ENCODE results near the gene AOX1.
A peak's percentile ranks its signal among the peaks of the same experiment; 100 is the strongest.
"Not testable (repeated sequence)": the region's sequence is repeated elsewhere in the genome, so short reads cannot be mapped to it uniquely, and the experiment has no call there.

Gene AOX1

DNA sequence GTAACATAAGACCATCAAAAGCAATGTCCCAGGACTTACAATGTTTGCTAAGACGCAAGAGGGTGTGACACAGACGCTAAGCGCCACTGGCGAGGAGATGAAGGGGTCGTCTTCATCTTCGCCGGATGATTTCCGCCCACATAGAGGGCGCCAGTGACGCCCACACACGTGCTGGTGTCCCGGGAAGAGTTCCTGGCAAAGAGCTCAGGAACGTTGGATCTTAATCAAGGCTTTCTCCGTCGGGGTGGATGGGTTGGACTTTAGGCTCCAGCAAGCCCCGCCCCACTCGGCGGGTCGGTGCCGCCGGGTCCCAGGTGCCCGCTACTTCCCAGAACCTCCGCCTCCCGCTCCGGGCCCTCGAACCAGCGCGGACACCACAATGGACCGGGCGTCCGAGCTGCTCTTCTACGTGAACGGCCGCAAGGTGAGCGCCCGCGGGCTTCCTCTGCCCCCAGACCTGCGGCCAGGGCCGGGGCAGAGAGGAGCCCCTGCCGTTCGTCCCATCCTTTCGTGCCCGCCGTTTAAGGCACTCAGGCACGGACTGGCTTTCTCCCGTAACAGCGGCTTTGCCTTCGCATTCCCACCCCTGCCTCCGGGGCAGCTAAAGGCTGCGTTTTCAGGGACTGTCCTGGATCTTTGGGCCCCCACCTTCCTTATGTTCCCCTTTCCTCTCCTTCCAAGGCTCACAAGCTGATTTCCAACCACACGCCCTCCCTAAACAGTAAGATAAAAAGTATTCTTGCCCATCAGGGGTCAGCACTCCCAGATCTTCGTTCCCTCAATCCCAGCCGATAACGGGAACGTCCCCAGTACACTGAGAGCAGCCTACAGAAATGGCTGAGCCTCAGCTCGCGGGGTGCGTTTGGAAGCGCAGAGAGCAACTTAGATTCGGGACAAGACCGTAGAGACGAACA lies at the start of gene AOX1:
Gene AOX1 (plus strand): TSS at position 285 of the 914 bp plus-strand sequence. CDS start 95 bp downstream, at position 380.
- peak; percentile 36 for DNase-seq

DNA sequence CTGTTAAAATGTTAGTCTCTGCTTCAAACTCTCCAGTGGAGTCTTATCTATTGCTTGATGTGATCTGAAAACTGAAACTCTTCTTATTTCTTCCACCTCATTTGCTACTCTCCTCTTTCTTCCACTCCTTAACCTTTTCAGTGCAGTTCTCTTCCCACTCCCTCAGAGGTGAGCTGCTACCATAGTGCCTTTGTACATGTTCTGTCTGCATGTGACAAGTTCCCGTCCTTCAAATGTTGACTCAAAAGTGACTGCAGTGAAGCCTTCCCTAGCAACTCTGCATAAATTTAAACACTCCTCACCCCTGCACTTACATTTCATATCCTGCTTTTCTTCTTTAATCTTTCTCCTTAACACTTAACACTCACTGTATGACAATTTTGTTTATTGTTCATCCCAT lies 47.7 kb upstream of the AOX1 start:
- no peak for DNase-seq

DNA sequence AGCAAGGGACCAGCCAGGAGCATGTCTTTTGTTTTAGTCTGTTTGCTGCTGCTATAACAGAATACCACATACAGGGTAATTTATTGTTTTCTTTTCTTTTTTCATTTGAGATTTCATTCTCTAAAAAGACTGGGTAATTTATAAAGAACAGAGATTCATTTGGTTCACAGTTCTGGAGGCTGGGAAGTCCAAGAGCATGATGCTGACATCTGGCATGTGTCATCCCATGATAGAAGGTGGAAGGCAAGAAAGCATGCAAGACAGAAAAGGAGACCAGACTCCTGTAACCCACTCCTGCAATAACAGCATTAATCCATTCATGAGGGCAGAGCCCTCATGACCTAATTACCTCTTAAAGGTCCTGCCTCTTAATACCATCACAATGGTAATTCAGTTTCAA lies 45.0 kb upstream of the AOX1 start:
- DNase-seq = no peak

DNA sequence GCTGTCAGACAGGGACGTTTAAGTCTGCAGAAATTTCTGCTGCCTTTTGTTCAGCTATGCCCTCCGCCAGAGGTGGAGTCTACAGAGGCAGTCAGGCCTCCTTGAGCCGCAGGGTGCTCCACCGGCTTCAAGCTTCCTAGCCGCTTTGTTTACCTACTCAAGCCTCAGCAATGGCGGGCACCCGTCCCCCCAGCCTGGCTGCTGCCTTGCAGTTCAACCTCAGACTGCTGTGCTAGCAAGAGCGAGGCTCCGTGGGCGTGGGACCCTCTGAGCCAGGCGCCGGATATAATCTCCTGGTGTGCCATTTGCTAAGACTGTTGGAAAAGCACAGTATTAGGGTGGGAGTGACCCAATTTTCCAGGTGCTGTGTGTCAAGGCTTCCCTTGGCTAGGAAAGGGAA lies 19.2 kb upstream of the AOX1 start:
- DNase-seq = not testable (repeated sequence)

GRCh38 chr2:200567932-200568331 lies 17.9 kb upstream of the AOX1 start:
- no peak for DNase-seq

DNA sequence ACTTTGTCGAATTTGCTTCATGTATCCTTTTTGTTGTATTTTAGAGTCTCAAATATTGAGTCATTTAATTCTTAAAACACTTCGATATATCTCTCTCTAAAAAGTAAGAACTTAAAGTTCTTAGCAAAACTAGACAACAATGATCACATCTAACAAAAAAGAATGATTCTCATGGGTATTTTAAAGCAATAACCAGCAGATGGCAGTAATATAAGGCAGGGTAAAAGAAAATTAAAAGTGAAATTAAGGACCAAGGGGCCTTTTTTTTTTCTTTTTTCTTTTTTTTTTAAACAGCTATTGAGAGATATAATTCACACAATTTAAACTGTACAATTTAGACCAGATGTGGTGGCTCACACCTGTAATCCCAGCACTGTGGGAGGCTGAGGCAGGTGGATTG lies 9.9 kb upstream of the AOX1 start:
- no peak for DNase-seq

GRCh38 chr2:200577027-200577426 lies 8.8 kb upstream of the AOX1 start:
- DNase-seq = no peak

GRCh38 chr2:200578778-200579177 lies 7.0 kb upstream of the AOX1 start:
- DNase-seq = no peak

GRCh38 chr2:200584639-200585038 lies 1.2 kb upstream of the AOX1 start:
- DNase-seq = no peak

DNA sequence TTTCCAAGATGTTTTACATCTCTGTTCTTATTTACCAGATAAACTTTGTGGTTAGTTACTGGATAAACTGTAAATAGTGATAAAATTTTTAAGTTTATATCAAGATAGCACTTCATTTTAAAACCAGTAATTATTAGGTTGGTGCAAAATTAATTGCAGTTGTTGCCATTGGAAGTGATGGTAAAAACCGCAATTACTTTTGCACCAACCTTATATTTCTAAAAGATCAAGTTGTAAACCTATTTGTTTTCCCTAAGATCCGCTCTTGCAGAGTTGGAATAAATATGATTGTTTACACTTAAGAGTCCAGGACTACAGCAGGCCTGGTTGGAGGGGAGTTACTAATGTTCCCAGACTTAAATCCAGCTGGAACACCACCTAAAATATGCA lies 479 bp upstream of the AOX1 start:
- no peak for DNase-seq

DNA sequence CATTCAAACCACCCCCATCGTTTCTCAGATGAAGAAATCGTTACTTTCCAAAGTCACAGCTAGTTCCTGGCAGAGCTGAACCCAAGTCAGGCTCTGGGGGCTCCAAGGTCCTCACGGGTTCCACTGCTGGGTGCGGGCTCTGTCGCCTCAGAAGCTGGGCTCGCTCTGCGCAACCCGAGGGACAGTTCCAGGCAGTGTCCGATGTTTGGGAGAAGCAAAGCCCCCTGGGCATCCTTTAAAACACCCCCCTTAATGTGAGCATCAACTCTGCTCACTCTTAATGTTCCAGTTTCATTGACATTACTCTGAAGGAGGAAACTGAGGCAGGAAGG lies 796 bp downstream of the AOX1 start:
- DNase-seq = no peak

- no peak for DNase-seq
These were observed 1.3 kb downstream of the AOX1 start for GRCh38 chr2:200587007-200587616.

DNA sequence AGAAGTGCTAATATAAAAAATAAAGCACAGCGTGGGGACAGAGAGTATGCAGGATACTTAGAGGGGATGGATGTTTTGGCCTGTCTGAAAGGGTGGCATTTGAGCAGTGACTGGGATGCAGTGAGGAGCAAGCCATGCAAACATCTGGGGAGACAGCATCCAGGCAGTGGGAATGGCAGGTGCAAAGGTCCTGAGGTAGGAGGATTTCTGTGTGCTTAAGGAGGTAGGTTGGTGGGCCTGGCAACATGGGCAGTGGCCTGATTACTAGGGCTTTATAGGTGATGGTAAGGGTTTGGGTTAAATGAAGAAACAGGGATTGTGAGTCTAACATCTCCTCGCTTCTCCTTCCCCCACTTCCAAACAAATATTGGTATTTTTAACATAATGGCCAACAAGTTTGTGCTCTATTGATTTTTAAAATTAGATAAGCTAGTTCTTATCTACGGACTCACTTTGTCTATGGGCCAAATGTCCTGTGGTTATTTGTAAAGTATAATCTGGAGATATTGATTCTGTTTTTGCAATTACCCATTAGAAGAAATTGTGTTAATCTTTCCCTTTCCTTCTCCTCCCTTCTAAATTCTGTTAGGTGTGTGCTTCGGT lies 2.4 kb downstream of the AOX1 start:
- no peak for DNase-seq

DNA sequence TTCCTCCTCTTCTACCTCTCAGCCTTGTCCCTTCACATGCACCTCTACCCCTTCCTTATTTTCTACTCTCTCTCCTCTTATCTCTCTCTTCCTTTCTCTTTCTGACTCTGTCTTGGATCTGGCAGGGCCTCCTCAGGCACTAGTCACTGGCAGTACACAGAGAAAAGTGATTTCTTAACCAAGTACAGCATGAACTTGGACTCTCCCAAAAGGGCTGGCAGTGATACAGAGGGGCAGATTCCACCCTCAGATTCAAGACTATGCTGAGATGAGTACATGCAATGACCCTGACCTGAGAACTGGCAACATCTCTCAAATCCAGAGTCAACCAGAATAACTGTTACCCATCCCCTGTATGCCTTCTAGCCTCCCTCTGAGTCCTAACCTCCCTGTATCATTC lies 4.3 kb downstream of the AOX1 start:
- no peak for DNase-seq

DNA sequence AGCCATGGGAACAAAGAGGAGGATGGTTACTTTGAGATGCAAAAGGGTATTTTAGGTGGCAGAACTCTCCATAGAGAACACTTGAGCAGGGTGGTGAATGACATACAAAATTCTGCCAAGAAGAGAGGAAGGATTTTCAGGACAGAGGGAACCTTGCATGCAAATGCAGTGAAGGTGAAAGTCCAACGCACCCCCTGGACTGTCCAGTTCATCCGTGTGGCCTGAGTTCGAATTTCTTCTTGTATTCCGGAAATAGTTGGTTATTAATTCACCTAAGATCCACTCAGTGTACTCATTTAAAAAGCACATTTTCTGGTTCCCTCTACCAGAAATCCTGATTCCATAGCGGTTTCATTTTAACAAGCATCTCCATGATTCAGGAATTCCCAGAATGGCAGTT lies 5.5 kb downstream of the AOX1 start:
- no peak for DNase-seq

DNA sequence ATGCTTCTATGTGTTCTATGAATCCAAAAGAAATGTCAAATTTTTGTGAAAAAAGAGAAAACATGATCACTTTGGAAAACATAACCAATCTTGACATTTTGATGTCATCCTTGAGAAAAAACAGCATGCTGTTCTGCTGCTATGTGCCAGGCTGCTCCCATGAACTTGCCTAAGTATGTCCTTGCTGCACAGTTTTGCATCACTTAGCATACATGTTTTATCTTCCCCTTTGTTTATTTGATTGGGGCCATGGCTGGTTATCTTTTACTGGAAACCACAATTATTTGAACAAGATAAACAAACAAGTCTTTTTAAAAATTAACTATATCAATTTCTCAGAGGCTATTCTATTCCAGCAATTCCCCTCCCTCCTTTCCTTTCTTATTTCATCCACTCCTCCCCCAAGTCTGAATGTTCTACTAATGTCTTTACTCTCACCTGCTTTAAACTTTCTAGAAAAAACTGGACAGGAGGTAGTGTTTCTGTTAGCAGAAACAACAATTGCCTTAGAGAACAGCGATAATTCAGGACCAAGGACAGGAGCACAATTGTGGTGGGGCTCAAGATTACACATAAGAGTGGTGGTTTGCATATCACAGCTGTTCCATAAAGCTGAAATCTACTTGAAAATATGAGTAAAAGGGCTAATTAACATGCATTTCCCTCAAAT lies 6.7 kb downstream of the AOX1 start:
- DNase-seq = no peak

GRCh38 chr2:200593905-200594304 lies 8.1 kb downstream of the AOX1 start:
- DNase-seq = no peak

DNA sequence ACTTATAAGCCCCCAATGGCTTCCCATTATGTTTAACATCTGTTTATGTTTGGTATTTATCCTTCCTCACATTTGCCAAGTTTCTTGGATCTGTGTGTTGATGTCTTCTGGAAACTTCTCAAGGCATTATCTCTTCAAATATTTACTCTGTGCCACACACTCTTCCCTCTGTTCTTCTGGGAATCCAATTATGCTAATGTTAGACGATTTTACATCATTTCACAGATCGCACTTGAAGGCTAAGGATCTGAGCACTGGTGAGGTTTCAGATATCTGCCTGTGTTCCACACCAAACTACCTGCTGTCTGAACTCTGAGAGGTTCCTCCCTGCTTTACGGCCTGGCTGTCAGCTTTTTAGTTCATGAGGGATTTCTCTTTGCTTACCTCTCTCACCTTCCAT lies 10.1 kb downstream of the AOX1 start:
- no peak for DNase-seq

DNA sequence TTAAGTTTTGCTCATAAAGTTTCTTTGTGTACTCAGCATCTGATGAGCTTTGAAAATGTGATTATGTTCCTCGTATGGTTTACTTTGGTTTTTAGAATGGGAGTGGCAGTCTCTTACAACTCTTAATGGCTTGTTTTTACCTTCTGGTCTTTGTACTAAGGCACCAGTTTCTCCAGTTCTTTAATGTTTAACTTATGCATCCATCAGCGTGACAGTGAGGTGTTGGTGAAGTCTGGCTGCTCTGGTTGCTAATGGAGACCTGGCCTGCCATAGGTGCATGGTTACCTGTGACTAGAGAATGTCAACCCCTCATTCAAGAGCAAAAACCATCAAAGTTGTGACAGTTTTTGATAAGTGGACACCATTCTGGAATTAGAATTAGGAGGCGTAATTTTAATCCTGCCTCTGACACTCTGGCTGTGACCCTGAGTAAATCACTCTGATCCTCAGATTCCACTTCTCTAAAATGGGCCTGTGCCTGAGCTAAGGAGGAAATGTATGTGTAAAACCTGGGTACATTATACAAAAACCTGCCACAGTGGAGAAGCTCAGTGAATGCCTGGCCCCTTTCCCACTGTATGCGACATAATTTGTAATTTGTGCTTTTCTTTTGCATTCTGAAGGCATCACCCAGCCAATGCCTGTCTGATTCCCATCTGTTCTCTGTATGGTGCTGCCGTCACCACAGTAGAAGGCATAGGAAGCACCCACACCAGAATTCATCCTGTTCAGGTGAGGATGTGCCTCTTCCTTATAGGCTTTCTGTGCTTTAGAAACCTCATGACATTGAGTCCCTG lies 11.2 kb downstream of the AOX1 start:
- no peak for DNase-seq

- DNase-seq = no peak
These were observed 13.4 kb downstream of the AOX1 start for GRCh38 chr2:200599206-200599605.

- no peak for DNase-seq
These were observed 14.9 kb downstream of the AOX1 start for GRCh38 chr2:200600549-200601225.

GRCh38 chr2:200602584-200602983 lies 16.8 kb downstream of the AOX1 start:
- DNase-seq = no peak

Data from stimulated activated CD4-positive, alpha-beta T cell treated with anti-CD3 and anti-CD28 coated beads, Interleukin-15, amount 100 ng/mL, for 24 hours (primary cell).